22Rv1 (cell line): Measurements from ENCODE around the gene LRRN2.

Source experiments
- ZFX ChIP-seq: fragments of 450-650 bp; IDR thresholded peaks from 2 replicates; pipeline ENCODE4 v1.6.1; 2017; ENCODE audit warnings: antibody characterized with exemption, borderline replicate concordance
- TF ChIP-seq, protein P1 (sequence below): fragments of 450-650 bp; IDR thresholded peaks from 2 replicates; pipeline ENCODE4 v1.5.1; 2017; ENCODE audit warnings: mild to moderate bottlenecking

DNA sequence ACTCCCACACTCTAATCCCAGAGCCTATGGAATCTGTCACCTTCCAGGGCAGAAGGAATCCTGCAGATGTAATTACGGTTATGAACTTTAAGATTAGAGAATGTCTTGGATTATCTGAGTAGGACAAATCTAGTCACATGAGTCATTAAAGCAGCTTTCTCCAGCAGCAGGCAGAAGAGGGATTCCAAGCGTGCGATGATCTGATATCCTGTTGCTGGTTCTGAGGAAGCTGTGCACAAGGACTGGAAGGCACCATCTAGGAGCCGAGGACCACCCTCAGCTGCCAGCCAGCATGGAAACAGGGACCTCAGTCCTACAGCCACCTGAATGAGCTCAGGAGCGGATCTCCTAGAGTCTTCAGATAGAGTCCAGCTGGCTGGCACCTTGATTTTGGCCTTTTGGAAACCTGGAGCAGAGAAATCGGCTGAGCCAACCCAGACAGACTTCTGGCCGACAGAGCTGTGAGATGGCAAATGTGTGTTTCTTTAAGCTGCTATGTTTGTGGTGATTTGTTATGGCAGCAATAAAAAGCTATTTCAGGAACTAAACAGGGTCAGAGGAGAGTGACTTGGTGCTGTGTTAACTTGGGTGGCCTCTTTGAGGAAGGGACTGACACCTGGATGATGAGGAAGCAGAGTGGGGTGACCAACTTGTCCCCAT, 34.5 kb downstream of the LRRN2 start:
- TF ChIP-seq, protein P1, sequence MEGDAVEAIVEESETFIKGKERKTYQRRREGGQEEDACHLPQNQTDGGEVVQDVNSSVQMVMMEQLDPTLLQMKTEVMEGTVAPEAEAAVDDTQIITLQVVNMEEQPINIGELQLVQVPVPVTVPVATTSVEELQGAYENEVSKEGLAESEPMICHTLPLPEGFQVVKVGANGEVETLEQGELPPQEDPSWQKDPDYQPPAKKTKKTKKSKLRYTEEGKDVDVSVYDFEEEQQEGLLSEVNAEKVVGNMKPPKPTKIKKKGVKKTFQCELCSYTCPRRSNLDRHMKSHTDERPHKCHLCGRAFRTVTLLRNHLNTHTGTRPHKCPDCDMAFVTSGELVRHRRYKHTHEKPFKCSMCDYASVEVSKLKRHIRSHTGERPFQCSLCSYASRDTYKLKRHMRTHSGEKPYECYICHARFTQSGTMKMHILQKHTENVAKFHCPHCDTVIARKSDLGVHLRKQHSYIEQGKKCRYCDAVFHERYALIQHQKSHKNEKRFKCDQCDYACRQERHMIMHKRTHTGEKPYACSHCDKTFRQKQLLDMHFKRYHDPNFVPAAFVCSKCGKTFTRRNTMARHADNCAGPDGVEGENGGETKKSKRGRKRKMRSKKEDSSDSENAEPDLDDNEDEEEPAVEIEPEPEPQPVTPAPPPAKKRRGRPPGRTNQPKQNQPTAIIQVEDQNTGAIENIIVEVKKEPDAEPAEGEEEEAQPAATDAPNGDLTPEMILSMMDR: no peak
- TF ChIP-seq ZFX: no peak
